Stomach smooth muscle (tissue), 2 donors: ENCODE results near the gene NOL6.
"Not testable (repeated sequence)": the region's sequence is repeated elsewhere in the genome, so short reads cannot be mapped to it uniquely, and the experiment has no call there.

Source experiments
- H3K27ac ChIP-seq: one replicate; pipeline ENCODE4 v1.7.0; 2013; ENCODE audit warnings: mild to moderate bottlenecking, low read length, inconsistent platforms
- H3K27me3 ChIP-seq, 2 donors: one replicate each; pipeline ENCODE4 v1.7.0; 2013; ENCODE audit warnings: low read length in 2 of 2; ENCODE audit not compliant: insufficient read depth in 2 of 2, control insufficient read depth in 1 of 2
- H3K36me3 ChIP-seq, 2 donors: one replicate each; pipeline ENCODE4 v1.7.0; 2013; ENCODE audit warnings: low read length in 2 of 2; ENCODE audit not compliant: control insufficient read depth in 2 of 2, insufficient read depth in 2 of 2
- H3K4me1 ChIP-seq: one replicate; pipeline ENCODE4 v1.7.0; 2013; ENCODE audit warnings: low read length; ENCODE audit not compliant: control insufficient read depth, insufficient read depth
- H3K4me3 ChIP-seq, 2 donors: one replicate each; pipeline ENCODE4 v1.7.0; 2013; ENCODE audit warnings: low read length in 2 of 2
- H3K9ac ChIP-seq, 2 donors: one replicate each; pipeline ENCODE4 v1.7.0; 2013; ENCODE audit warnings: low read length in 2 of 2, mild to moderate bottlenecking in 1 of 2
- H3K9me3 ChIP-seq, 2 donors: one replicate each; pipeline ENCODE4 v1.7.0; 2013; ENCODE audit warnings: low read length in 2 of 2; ENCODE audit not compliant: control insufficient read depth in 2 of 2
- donor health status: healthy.
- donor health status: Pancreatic carcinoma.

The NOL6 gene, protein sequence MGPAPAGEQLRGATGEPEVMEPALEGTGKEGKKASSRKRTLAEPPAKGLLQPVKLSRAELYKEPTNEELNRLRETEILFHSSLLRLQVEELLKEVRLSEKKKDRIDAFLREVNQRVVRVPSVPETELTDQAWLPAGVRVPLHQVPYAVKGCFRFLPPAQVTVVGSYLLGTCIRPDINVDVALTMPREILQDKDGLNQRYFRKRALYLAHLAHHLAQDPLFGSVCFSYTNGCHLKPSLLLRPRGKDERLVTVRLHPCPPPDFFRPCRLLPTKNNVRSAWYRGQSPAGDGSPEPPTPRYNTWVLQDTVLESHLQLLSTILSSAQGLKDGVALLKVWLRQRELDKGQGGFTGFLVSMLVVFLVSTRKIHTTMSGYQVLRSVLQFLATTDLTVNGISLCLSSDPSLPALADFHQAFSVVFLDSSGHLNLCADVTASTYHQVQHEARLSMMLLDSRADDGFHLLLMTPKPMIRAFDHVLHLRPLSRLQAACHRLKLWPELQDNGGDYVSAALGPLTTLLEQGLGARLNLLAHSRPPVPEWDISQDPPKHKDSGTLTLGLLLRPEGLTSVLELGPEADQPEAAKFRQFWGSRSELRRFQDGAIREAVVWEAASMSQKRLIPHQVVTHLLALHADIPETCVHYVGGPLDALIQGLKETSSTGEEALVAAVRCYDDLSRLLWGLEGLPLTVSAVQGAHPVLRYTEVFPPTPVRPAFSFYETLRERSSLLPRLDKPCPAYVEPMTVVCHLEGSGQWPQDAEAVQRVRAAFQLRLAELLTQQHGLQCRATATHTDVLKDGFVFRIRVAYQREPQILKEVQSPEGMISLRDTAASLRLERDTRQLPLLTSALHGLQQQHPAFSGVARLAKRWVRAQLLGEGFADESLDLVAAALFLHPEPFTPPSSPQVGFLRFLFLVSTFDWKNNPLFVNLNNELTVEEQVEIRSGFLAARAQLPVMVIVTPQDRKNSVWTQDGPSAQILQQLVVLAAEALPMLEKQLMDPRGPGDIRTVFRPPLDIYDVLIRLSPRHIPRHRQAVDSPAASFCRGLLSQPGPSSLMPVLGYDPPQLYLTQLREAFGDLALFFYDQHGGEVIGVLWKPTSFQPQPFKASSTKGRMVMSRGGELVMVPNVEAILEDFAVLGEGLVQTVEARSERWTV

DNA sequence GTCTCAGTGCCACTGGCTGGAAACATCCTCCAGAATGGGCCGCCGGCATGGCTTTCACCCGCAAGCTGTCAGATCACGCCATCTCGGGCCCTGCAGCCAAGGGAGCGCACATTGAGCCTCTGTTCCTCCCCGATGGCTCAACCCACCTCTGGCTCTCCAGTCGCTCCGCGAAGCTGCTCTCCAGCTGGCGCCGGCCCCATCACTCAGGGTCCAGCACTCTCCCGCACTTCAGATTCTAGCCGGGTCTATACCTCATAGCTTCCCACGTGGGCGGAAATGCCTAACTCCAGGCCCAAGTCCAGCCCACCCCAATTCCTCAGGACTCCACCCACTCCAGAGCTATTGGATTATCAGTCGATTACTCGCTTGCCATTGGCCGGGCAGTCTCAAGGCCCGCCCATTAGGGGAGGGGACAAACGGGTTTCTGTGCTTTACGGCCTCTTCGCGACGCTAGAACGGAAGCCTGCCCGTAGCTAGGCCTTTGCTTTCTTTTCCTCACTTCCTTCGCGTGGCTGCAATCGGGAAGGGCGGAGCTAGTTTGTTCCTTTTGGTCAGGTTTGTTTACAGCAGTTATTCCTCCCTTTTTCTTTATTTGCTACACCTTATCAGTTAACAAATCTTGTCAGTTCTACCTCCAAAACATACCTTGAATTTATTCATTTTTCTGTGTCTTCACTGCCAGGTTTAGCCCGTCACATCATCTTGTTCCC, at the start of gene NOL6:
Gene NOL6, minus strand, starts transcription at position 282 of the 710 bp plus-strand sequence. Its CDS starts 82 bp downstream, at position 200.
- no peaks in the 10 kb centered on the region for H3K27me3 ChIP-seq
- H3K4me1 ChIP-seq = peaks cover 20% of the 10 kb centered on the region
- H3K36me3 ChIP-seq = peaks cover 24 to 25% of the 10 kb centered on the region in 2 donors
- H3K9me3 ChIP-seq = no peaks in the 10 kb centered on the region
- H3K9ac ChIP-seq = peak within 1 kb of the TSS; percentile 79 to 92
- peak within 1 kb of the TSS; percentile 53 for H3K27ac ChIP-seq
- peak within 1 kb of the TSS; percentile 90 to 100 for H3K4me3 ChIP-seq

DNA sequence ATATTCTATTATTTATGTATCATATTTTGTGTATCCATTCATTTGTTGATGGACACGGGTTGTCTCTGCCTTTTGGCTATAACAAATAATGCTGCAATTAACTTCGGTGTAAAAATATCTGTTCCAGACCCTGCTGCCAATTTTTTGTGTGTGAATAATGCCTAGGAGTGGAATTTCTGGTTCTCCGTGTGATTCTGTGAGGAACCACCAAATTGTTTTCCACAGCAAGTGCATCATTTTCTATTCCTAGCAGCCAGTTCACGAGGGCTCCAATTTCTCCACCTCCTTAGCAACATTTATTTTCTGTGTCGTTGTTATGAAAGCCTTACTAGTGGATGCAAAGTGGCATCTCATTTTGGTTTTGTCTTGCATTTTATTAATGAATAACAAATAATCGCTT, 48.1 kb upstream of the NOL6 start:
- not testable (repeated sequence) for H3K9ac ChIP-seq, H3K4me3 ChIP-seq, H3K4me1 ChIP-seq, H3K36me3 ChIP-seq, H3K9me3 ChIP-seq, H3K27ac ChIP-seq
- peaks cover 11% of the 10 kb centered on the region in 2 donors for H3K27me3 ChIP-seq

DNA sequence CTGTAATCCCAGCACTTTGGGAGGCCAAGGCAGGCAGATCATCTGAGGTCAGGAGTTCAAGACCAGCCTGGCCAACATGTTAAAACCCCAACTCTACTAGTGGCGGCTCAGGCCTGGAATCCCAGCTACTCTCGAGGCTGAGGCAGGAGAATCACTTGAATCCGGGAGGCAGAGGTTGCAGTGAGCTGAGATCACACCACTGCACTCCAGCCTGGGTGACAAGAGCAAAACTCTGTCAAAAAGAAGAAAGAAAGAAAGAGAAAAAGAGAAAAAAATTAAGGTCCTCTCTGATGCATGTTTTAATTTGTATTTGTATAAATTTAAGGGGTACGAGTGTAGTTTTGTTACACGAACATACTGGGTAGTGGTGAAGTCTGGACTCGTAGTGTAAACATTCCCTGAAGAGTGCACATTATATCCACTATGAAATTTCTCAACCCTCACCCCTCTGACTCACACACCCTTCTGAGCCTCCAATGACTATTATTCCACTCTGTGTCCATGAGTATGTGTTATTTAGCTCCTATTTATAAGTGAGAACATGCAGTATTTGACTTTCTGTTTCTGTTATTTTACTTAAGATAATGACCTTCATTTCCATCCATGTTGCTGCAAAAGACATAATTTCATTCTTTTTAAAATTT, 44.3 kb upstream of the NOL6 start:
- not testable (repeated sequence) for H3K27ac ChIP-seq, H3K36me3 ChIP-seq, H3K9ac ChIP-seq, H3K4me1 ChIP-seq, H3K27me3 ChIP-seq, H3K9me3 ChIP-seq, H3K4me3 ChIP-seq

GRCh38 chr9:33517373-33517772, 43.6 kb upstream of the NOL6 start:
- Histone ChIP-seq H3K4me3 (no peak overlapping the region), H3K27me3 (no peaks in the 10 kb centered on the region), H3K4me1 (no peaks in the 10 kb centered on the region), H3K9ac (no peak overlapping the region), H3K36me3 (no peaks in the 10 kb centered on the region), H3K9me3 (no peaks in the 10 kb centered on the region), H3K27ac (no peak overlapping the region)

DNA sequence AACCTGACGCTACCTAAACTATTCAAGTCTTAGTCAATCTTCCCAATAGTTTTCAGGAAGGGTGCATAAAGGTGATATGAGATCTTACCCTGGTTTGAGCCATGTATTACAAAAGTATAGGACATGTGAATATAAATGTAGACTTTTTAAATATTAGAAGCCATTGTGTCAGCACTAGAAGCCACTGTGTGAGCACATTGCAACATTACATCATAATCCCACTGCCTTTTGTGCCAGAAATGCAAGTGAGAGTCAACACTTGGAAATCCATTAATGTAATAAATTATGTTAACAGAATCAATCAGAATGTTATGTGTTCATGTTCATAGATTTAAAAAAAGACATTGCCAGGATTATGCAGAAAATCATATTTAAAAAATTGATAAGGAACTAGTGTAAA, 42.7 kb upstream of the NOL6 start:
- H3K36me3 ChIP-seq, H3K27me3 ChIP-seq, H3K9ac ChIP-seq, H3K4me1 ChIP-seq, H3K4me3 ChIP-seq, H3K9me3 ChIP-seq, H3K27ac ChIP-seq: not testable (repeated sequence)

- not testable (repeated sequence) for H3K36me3 ChIP-seq, H3K4me1 ChIP-seq, H3K27me3 ChIP-seq, H3K9me3 ChIP-seq, H3K9ac ChIP-seq, H3K27ac ChIP-seq, H3K4me3 ChIP-seq
Measured at GRCh38 chr9:33515342-33515995, 41.7 kb upstream of the NOL6 start.

- H3K27ac ChIP-seq = not testable (repeated sequence)
Measured at GRCh38 chr9:33512535-33512934, 38.8 kb upstream of the NOL6 start.

GRCh38 chr9:33511184-33511517, 37.4 kb upstream of the NOL6 start:
- H3K27ac ChIP-seq = peak overlapping the region; percentile 71
- H3K36me3 ChIP-seq, H3K27me3 ChIP-seq, H3K9me3 ChIP-seq, H3K4me1 ChIP-seq: not testable (repeated sequence)
- H3K4me3 ChIP-seq = peak overlapping the region; percentile 78 to 80
- H3K9ac ChIP-seq = peak overlapping the region; percentile 92 to 93

More at GRCh38 chr9:33512535-33512934, 38.8 kb upstream of the NOL6 start:
- not testable (repeated sequence) for H3K4me3 ChIP-seq, H3K4me1 ChIP-seq, H3K9me3 ChIP-seq, H3K36me3 ChIP-seq, H3K27me3 ChIP-seq, H3K9ac ChIP-seq

- no peaks in the 10 kb centered on the region for H3K27me3 ChIP-seq
- H3K4me1 ChIP-seq = peaks cover 3% of the 10 kb centered on the region
- peak overlapping the region; percentile 92 to 93 for H3K9ac ChIP-seq
- peak overlapping the region; percentile 78 to 80 for H3K4me3 ChIP-seq
- peak overlapping the region; percentile 71 for H3K27ac ChIP-seq
- no peaks in the 10 kb centered on the region for H3K9me3 ChIP-seq
- no peaks in the 10 kb centered on the region for H3K36me3 ChIP-seq
Measured at GRCh38 chr9:33510262-33511183, 36.8 kb upstream of the NOL6 start.
